Suppressor macrophage treated with lipopolysaccharide for 1 hour (primary cell): ENCODE measurements around the gene REC114.

ENCODE experiments used
- DNase-seq, 3 donors: peaks; one replicate each; pipeline ENCODE4 v3.0.0-alpha.2; 2020 to 2022

REC114 gene

GRCh38 chr15:73607843-73608242, 164.9 kb downstream of the REC114 start:
- no peak for DNase-seq

- no peak for DNase-seq
These were observed 165.5 kb downstream of the REC114 start for GRCh38 chr15:73608475-73608874.

GRCh38 chr15:73608941-73609340, 166.0 kb downstream of the REC114 start:
- peak; percentile 49 to 71 (median 70) for DNase-seq
